Gastrocnemius medialis (tissue), 4 donors: ENCODE measurements around the gene YIPF6. TPM values are rescaled to one million over a fixed set of nuclear protein-coding genes. Genes with fewer than 3 reads are reported as not detected.
"Not testable (repeated sequence)": the region's sequence is repeated elsewhere in the genome, so short reads cannot be mapped to it uniquely, and the experiment has no call there.

Experiments used
- ATAC-seq, 2 donors: fragments of 150-250 bp; one replicate each; pipeline ENCODE4 v1.9.1; 2016
- DNase-seq, 2 donors: peaks; one replicate each; pipeline ENCODE4 v3.0.0-alpha.2; 2019
- H3K27ac ChIP-seq, 4 donors: fragments of 200-600 bp; sonication (generic); 1 replicate in 1 of 4; 2 replicates in 3 of 4; pipeline ENCODE4 v1.5.1; 2016 to 2018; ENCODE audit warnings: mild to moderate bottlenecking in 2 of 4, moderate library complexity in 1 of 4
- H3K27me3 ChIP-seq, 3 donors: fragments of 200-600 bp; sonication (generic) in 2 of 3; 1 replicate in 1 of 3; 2 replicates in 2 of 3; pipeline versions ENCODE4 v1.5.1 to v1.6.0; 2016 to 2019; ENCODE audit warnings: mild to moderate bottlenecking in 1 of 3, moderate library complexity in 1 of 3
- H3K36me3 ChIP-seq, 2 donors: fragments of 200-600 bp; sonication (generic) in 1 of 2; one replicate each; pipeline ENCODE4 v1.5.1; 2017 to 2018
- H3K4me1 ChIP-seq, 2 donors: fragments of 200-600 bp; sonication (generic) in 1 of 2; one replicate each; pipeline ENCODE4 v1.5.1; 2016 to 2017; ENCODE audit warnings: mild to moderate bottlenecking in 2 of 2
- H3K4me3 ChIP-seq, 4 donors: fragments of 200-600 bp; sonication (generic) in 3 of 4; 1 replicate in 1 of 4; 2 replicates in 3 of 4; pipeline ENCODE4 v1.5.1; 2016 to 2019; ENCODE audit warnings: mild to moderate bottlenecking in 2 of 4
- H3K9me3 ChIP-seq, 3 donors: fragments of 200-600 bp; sonication (generic) in 2 of 3; 1 replicate in 1 of 3; 2 replicates in 2 of 3; pipeline ENCODE4 v1.5.1; 2016 to 2019
- POLR2A ChIP-seq, 2 donors: fragments of 450-650 bp; IDR thresholded peaks; one replicate each; pipeline ENCODE4 v1.6.1; 2017; ENCODE audit warnings: antibody characterized with exemption in 2 of 2, mild to moderate bottlenecking in 2 of 2, moderate library complexity in 2 of 2
- in situ Hi-C, 4 donors: fragments of 200-750 bp; cut with MboI; loops; one replicate each; pipeline versions ENCODE4 v1.15.0 to v1.8.0; 2017; ENCODE audit warnings: low sequenced_read_pairs in 4 of 4
- intact Hi-C: fragments of 100-400 bp; cut with DNase I; formaldehyde crosslinking; loops from one replicate; pipeline ENCODE4 v1.15.1; 2023; ENCODE audit warnings: low total_unique reads
- total RNA-seq, 4 donors: library from RNA; depleted of rRNA; stranded (reverse); fragments of >200 nt; gene quantifications; one replicate each; pipeline versions ENCODE4 v1.1.0 to v1.2.3, GENCODE V29; 2016
- TF ChIP-seq, protein P1 (sequence below), 5 experiments: fragments of 450-650 bp in 3 of 5; fragments of 200-600 bp in 2 of 5; sonication (generic) in 2 of 5; IDR thresholded peaks in 4 of 5; conservative IDR thresholded peaks in 1 of 5; 1 replicate in 4 of 5; 2 replicates in 1 of 5; pipeline ENCODE4 v1.5.1; 2016 to 2019; ENCODE audit warnings: antibody characterized with exemption in 5 of 5, mild to moderate bottlenecking in 3 of 5, moderate library complexity in 3 of 5

YIPF6 gene
- total RNA-seq, 4 donors from 2014 or later = 27.3 to 32.7 (median 29.0) TPM

DNA sequence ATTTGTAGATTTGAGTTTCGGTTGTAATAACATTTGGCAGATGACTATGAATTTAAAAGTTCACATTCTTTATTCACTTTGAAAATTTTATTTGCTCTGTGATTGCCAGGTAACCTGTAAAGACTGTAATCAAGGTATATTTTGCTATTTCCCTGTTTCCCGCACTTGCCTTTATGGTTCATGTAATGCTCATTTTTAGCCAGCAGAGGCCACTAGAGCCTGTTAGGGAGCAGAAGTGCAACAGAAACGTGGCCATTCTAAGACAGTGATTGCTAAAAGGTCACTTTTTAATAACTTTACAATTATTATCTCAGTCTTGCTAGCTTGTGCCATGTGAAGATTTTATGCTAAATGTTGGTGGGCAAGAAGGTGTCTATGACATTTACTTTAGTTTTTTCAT, 12.4 kb downstream of the YIPF6 start:
- H3K9me3 ChIP-seq = no peaks in the 10 kb centered on the region
- no peak for ATAC-seq
- DNase-seq = no peak
- peaks cover 0 to 32% of the 10 kb centered on the region in 2 donors for H3K36me3 ChIP-seq
- H3K27ac ChIP-seq = no peak overlapping the region
- TF ChIP-seq, protein P1, sequence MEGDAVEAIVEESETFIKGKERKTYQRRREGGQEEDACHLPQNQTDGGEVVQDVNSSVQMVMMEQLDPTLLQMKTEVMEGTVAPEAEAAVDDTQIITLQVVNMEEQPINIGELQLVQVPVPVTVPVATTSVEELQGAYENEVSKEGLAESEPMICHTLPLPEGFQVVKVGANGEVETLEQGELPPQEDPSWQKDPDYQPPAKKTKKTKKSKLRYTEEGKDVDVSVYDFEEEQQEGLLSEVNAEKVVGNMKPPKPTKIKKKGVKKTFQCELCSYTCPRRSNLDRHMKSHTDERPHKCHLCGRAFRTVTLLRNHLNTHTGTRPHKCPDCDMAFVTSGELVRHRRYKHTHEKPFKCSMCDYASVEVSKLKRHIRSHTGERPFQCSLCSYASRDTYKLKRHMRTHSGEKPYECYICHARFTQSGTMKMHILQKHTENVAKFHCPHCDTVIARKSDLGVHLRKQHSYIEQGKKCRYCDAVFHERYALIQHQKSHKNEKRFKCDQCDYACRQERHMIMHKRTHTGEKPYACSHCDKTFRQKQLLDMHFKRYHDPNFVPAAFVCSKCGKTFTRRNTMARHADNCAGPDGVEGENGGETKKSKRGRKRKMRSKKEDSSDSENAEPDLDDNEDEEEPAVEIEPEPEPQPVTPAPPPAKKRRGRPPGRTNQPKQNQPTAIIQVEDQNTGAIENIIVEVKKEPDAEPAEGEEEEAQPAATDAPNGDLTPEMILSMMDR (IDR thresholded peaks at IDR 0.05 in 4 of 5, conservative IDR thresholded peaks at IDR 0.05 in 1 of 5) = peak; percentile 45 to 85 (median 64)
- no peak for TF ChIP-seq POLR2A (IDR thresholded peaks at IDR 0.05)
- intact Hi-C loops (loop anchor here (1.0 to 5.0 kb wide), 2 partner anchors 200 to 296 kb away; no protein-coding TSS in a partner anchor), in situ Hi-C loops (loop anchor here (10.0 to 25.0 kb wide), 3 partner anchors 201 to 301 kb away; no protein-coding TSS in a partner anchor)
- no peaks in the 10 kb centered on the region for H3K27me3 ChIP-seq
- no peak overlapping the region for H3K4me3 ChIP-seq
- H3K4me1 ChIP-seq = peaks cover 7% of the 10 kb centered on the region in 2 donors

DNA sequence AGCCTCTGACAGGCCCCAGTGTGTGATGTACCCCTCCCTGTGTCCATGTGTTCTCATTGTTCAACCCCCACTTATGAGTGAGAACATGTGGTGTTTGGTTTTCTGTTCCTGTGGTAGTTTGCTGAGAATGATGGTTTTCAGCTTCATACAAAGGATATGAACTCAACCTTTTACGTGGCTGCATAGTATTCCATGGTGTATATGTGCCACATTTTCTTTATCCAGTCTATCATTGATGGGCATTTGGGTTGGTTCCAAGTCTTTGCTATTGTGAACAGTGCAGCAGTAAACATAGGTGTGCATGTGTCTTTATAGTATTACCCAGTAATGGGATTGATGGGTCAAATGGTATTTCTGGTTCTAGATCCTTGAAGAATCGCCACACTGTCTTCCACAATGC, 25.8 kb downstream of the YIPF6 start:
- H3K4me3 ChIP-seq, H3K9me3 ChIP-seq, ATAC-seq, DNase-seq, H3K27me3 ChIP-seq, H3K4me1 ChIP-seq, H3K27ac ChIP-seq, intact Hi-C loops: not testable (repeated sequence)
- in situ Hi-C loops = loop anchor here in 3 of 4 donors (25.0 kb wide), 2 partner anchors 188 to 288 kb away; no protein-coding TSS in a partner anchor
- H3K36me3 ChIP-seq = peaks cover 0 to 31% of the 10 kb centered on the region in 2 donors

DNA sequence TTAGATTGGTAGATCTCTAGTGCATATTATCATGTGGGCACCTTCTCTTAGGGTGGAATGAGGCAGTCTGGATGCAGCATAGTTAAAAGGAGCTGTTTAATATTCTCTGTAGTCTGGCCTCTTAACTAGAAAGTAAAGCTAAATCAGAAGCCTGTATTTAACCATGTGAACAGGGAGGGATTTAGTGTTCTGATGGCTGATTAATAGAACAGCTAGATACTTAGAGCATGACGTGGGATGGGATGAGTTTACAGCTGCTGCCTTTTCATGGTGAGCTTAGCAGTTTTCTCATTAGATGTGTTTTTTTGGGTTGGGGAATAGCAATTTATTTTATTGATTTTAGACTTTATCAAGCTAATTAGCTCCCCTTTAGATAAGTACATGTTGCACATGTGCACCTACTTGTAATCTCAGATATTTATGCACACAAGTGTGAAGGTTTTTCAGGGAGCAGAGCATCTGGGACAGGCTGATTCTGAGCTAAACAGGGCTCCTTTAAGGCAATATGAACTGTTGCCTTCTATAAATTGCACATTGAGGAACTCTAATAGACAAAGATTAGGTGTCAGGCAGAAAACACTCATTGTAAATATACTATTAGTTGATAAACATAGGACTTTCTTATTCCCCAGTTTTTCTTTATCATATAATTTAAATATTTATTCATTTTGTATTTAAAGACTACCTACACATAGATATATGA, 34.1 kb downstream of the YIPF6 start:
- intact Hi-C loops = no loop called here
- Histone ChIP-seq H3K4me3 (no peak overlapping the region), H3K27ac (peak overlapping the region in 1 of 4 donors; percentile 30), H3K9me3 (no peaks in the 10 kb centered on the region), H3K4me1 (no peaks in the 10 kb centered on the region), H3K27me3 (no peaks in the 10 kb centered on the region), H3K36me3 (peaks cover 0 to 10% of the 10 kb centered on the region in 2 donors)
- ATAC-seq = no peak
- in situ Hi-C loops = no loop called here
- TF ChIP-seq POLR2A (IDR thresholded peaks at IDR 0.05) = no peak
- TF ChIP-seq, protein P1 (IDR thresholded peaks at IDR 0.05 in 4 of 5, conservative IDR thresholded peaks at IDR 0.05 in 1 of 5) = no peak
- no peak for DNase-seq

DNA sequence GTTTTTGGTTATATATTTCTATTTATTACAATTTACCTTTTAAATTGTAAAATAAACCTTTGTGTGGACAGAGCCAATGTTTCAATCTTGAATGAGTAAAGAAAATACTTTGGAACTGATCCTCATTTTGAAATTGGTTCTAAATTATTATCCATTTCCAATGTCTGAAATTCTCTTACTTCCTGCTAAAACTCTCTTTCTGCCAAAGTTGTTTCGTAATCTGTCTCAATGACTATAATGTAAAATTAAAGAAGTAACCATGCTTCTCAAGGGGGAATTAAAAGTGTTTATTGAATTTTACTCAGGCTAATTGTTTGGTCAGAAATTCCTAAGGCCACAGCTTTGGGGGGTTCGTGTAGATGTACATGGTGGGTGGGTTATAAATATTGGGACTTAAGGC, 34.8 kb downstream of the YIPF6 start:
- ATAC-seq = no peak
- in situ Hi-C loops = no loop called here
- H3K27ac ChIP-seq = peak overlapping the region in 1 of 4 donors; percentile 30
- H3K27me3 ChIP-seq = no peaks in the 10 kb centered on the region
- intact Hi-C loops = no loop called here
- H3K4me3 ChIP-seq = no peak overlapping the region
- no peaks in the 10 kb centered on the region for H3K9me3 ChIP-seq
- no peaks in the 10 kb centered on the region for H3K4me1 ChIP-seq
- TF ChIP-seq, protein P1 (IDR thresholded peaks at IDR 0.05 in 4 of 5, conservative IDR thresholded peaks at IDR 0.05 in 1 of 5) = no peak
- TF ChIP-seq POLR2A (IDR thresholded peaks at IDR 0.05) = no peak
- H3K36me3 ChIP-seq = peaks cover 0 to 10% of the 10 kb centered on the region in 2 donors
- DNase-seq = no peak

DNA sequence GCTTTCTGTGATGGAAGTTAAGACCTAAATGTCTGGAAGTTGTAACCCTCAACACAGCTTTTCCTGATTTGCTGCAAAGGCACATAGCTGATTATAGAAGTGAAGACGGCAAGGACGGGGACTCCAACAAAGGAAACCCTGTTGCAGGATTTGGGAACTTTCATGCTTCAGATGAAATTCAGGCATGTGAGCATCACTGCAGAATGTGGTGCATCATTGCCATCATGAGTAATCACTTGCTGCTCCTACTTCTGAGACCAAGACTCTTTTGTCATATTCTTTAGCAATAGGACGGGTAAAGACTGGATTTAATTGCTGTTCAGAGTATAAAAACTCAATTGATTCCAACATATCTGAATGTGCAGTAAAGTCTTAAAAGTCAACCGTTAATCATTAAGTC, 35.8 kb downstream of the YIPF6 start:
- DNase-seq = no peak

More for the DNA sequence above, 35.8 kb downstream of the YIPF6 start:
- H3K27ac ChIP-seq = no peak overlapping the region
- no peaks in the 10 kb centered on the region for H3K9me3 ChIP-seq
- no peaks in the 10 kb centered on the region for H3K27me3 ChIP-seq
- no peak overlapping the region for H3K4me3 ChIP-seq
- no peak for ATAC-seq
- intact Hi-C loops (no loop called here), in situ Hi-C loops (no loop called here)
- no peaks in the 10 kb centered on the region for H3K4me1 ChIP-seq
- H3K36me3 ChIP-seq = peaks cover 0 to 10% of the 10 kb centered on the region in 2 donors
- TF ChIP-seq, protein P1 (IDR thresholded peaks at IDR 0.05 in 4 of 5, conservative IDR thresholded peaks at IDR 0.05 in 1 of 5) = no peak
- no peak for TF ChIP-seq POLR2A (IDR thresholded peaks at IDR 0.05)
